Tongue (tissue), 2 donors: ENCODE data around the gene RCAN1. TPM values are rescaled to one million over a fixed set of nuclear protein-coding genes. Genes with fewer than 3 reads are reported as not detected.
A peak's percentile ranks its signal among the peaks of the same experiment; 100 is the strongest.

ENCODE experiments used
- DNase-seq: peaks from one replicate; pipeline ENCODE4 v3.0.0-alpha.2; 2015
- total RNA-seq: library from RNA; depleted of rRNA; stranded (reverse); fragments of >200 nt; gene quantifications from one replicate; pipeline ENCODE4 v1.2.3, GENCODE V29; 2014

RCAN1 gene
- 140 TPM for total RNA-seq

- peak; percentile 98 for DNase-seq
Observed at GRCh38 chr21:34614628-34615486, at the start of gene RCAN1. TSS of gene RCAN1 (minus strand) at chr21:34615113. CDS start at chr21:34615011, 102 bp downstream.

DNA sequence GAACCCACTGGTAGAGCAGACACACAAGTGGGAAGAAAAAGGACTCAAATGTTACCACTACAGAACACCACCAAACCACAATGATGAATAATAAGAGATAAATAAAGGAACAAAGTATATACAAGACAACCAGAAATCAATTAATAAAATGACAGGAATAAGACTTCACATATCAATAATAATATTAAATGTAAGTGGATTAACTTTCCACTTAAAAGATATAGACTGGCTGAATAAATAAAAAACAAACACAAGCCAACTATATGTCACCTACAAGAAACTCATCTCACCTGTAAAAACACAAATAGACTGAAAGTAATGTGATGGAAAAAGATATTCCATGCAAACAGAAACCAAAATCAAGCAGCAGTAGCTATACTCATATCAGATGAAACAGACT lies 46.9 kb upstream of the RCAN1 start:
- DNase-seq = no peak

DNA sequence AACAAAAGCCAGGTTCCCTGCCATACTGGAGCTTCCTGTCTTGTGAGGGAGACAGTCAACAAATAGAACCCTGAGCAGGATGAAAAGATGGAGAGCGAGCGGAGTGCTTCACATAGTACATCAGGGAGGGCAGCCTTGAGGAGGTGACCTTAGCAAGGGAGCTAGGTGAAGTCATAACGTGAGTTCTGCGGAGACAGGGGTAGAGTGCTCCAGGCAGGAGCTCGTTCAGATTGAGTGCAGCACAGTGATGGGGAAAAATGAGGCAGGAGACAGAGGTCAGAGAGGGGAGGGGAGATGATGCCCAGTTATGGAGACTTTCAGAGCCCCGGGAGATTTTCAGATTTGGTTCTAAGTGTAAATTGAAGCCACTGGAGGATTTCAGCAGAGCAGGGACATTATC lies 38.6 kb upstream of the RCAN1 start:
- DNase-seq = no peak

DNA sequence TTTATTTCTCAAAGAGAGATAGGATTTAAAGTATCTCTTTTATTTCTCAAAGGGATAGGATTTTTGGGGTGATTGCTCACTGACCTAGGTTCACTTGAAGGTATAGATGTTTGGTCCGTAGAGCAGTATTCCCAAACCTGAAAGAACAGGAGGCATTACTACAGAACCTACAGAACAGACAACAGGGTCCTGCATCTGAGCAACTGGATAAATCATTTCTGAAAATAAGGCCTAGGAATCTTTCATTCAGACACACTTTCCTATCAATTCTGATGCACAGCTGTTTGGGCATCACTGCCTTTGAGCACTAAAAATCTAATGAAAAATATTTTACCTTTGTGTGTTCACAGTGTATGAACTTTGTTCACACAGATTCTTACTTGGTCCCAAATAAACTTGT lies 36.7 kb upstream of the RCAN1 start:
- DNase-seq = no peak

GRCh38 chr21:34650861-34651431 lies 36.0 kb upstream of the RCAN1 start:
- DNase-seq = no peak

GRCh38 chr21:34649400-34649799 lies 34.5 kb upstream of the RCAN1 start:
- no peak for DNase-seq

- DNase-seq = no peak
Observed at GRCh38 chr21:34648739-34649297, 33.9 kb upstream of the RCAN1 start.

DNA sequence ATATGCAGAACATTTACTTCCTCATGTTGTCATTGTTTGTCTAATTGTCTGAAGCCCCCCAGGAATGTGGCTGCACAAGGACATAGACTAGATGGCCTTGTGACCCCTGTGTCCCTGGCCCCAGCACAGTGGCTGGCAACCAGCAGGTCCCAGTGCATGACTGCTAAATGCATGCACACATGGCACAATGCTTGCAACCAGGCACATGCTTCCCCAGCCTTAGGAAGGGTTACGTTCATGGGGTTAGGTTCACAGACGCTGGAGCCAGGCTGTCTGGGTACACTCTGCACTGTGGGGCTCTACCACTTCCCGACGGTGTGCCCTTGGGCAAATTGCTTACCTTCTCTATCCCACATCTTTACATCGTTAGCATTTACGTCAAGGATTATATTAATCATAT lies 32.6 kb upstream of the RCAN1 start:
- DNase-seq = no peak

- peak; percentile 9 for DNase-seq
Observed at GRCh38 chr21:34644825-34645224, 29.9 kb upstream of the RCAN1 start.

- DNase-seq = no peak
Observed at GRCh38 chr21:34642211-34643075, 27.5 kb upstream of the RCAN1 start.

DNA sequence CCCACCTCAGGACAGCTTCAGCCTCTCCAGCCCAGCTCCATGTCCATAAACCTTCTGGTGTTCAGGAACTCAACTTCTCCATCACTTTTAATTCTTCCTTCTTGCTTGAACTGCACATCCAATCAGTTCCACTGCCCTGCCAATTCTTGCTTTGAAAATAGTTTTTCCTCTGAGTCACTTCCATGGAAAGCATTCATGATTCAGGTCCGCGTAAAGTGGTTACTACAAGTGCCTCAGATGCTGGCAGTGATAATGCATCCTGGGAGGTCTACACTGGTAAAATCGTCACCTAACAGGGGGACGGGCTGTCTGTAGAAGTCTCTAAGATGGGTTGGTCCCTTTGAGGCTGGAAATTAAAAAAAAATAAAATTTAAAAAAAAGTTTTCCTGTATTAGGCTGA lies 25.9 kb upstream of the RCAN1 start:
- DNase-seq = no peak

GRCh38 chr21:34639882-34640788 lies 25.2 kb upstream of the RCAN1 start:
- no peak for DNase-seq

DNA sequence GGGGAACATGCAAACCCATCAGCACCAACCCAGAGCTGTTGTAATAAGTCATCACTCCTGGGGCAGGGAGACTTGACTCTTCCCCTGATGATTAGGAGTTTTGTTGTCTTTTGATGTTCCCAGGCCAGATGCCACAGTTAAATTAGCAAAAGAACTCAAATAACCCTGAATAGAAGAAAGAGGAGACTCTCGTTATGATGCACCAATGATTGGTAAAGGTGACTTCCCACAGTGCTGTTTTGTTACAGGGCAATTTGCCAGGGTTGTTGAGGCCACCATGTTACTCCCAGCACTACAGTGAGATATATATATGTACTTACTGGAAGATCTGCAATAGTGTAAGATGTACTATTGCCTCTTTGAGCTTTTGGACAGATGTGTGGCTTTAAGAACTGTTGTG lies 24.3 kb upstream of the RCAN1 start:
- no peak for DNase-seq

DNA sequence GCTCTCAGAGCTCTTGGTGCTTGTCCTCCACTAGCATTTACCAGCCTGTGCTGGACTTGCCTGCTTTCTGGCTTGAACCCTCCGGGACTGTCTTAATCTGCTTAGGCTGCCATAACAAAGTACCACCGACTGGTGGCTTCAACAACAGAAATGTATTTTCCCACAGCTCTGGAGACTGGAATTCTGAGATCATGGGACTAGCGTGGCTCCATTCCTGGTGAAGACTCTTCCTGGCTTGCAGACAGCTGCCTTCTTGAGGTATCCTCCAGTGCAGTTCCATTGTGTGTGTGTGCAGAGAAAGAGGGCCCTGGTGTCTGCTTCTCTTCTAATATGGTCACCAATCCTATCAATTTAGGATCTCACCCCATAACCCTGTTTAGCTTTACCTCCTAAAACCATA lies 22.0 kb upstream of the RCAN1 start:
- DNase-seq = no peak

DNA sequence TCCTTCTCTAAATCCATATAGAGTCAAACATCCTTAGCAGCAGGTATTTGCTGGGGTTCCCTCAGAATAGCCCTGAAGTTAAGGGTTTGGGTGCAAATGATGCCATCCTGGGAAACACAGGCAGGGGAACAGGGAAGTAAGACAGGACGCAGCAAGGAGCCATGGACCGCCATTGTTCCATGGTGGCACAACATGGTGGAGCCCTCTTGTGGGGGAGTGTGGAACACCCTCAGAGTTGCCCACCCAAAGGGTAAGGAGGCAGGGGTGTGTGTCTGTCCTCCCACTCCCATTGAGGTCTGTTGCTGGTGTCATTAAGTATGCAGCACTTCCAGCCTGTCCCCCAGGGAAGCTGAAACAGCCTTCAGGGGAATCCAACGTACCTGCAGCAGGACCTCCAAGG lies 20.4 kb upstream of the RCAN1 start:
- DNase-seq = no peak

DNA sequence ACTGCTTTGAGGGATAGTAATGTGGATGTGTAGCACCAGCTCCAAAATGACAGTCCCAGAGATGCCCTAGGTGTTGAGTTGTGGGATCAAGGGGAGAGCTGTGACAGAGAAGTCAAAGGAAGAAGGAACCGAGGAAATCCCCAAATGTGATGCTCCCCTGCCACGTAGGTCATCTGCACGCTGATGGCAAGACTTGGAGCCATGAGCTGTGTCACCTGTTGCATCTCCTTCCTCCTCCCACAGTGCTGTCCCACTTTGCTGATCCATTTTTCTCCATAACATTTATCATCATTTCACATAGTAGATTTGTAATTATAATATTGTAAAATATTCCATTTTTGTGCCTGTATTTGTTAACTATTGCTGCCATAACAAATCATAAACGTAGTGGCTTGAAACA lies 17.6 kb upstream of the RCAN1 start:
- no peak for DNase-seq

DNA sequence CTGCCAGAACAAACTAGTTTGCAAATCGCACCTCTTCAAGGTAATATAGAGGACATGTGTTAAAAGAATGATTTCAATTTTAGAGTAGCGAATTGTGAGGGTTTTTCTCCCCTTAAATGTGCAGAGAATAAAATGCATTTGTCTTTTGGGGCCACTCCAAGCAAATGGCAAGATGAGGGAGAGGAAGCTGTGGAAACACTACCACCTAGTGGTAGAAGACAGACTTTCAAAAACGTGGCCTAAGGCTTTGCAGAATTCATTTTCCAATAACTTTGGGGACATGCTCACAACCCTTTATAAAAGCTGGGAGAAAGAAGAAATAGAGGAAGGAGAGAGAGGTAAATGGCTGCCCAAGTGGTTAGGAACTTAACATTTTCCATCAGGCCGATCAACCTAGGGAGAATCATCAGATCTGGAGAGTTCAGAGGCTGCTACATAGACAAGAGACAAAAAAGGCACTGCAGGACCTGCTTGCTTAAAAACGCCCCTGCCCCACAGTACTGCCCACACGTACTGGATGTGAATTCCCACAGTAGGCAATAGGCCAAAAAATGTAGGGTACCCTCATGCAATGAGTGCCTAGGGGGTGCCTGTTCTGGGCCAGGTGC lies 15.7 kb upstream of the RCAN1 start:
- peak; percentile 82 for DNase-seq

DNA sequence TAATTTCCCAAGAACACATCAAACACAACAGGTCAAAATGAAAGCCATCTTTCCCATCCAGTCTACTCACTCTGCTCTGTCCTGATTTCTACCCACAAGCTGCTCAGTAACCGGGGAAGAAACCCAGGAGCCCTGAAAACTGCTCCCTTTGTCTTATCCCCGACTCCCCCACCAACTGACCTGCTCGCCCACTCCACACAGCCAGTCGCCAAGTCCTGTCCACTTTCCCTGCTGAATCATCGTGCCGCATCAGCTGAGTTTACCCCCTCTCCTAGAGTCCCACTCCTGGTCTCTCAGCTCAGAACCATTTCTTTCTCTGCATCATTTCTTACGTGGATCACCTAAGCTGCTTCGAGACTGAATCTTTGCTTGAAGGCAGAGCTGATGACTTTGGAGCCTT lies 11.2 kb upstream of the RCAN1 start:
- DNase-seq = no peak

GRCh38 chr21:34625030-34625593 lies 10.2 kb upstream of the RCAN1 start:
- no peak for DNase-seq

GRCh38 chr21:34623516-34623915 lies 8.6 kb upstream of the RCAN1 start:
- DNase-seq = no peak
